Measurements from ENCODE around the gene STAT5B. TPM values are rescaled to one million over a fixed set of nuclear protein-coding genes. Genes with fewer than 3 reads are reported as not detected.
A peak's percentile ranks its signal among the peaks of the same experiment; 100 is the strongest.

STAT5B gene
- total RNA-seq, 1 experiment from 2014 or later, result 42.9 TPM

DNA sequence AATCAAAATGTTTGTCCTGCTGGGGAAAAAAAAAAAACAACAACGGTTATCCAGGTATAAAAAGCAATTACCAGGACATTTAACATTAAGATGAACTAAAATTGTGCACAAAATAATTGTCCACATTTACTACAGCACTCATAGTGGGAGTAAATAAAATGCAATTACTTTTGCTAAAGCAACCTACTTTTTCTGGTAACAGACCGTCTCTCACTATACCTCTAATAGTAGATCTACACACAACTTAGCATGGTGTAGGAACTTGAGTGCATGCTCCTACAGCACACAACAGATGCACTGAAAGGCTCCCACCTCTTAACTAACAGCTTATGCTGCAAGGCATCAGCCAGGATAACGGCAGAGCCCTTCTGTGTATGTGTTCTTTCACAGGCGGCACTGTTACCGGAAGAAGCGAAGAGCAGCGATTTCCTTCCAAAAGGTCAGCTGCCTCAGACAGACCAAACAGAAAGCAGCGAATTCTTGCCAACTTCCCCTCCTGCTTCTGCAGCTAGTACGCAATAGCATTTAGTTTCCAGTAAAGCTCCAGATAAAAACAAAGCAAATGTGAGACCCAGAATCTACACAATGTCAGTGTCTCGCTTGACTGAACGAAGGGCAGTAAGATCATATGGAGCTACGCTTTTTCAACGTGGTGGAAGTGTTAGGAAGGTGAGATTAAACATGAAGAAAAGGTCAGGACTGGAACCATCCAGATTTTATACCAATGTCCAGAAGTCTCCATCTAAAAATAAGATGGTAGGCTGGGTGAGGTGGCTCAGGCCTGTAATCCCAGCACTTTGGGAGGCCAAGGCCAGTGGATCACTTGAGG is 27.6 kb downstream of the STAT5B start:
- Histone ChIP-seq H3T11ph (ENCODE audit: low read length) (no peak overlapping the region), H4K91ac (ENCODE audit: insufficient read length, low read depth, low read length) (no peak overlapping the region), H3K27ac (ENCODE audit: insufficient read length, low read depth, low read length) (no peak overlapping the region), H3K79me2 (ENCODE audit: insufficient read depth, low read length) (peaks cover 2% of the 10 kb centered on the region; the same call in 1 of the 2 replicates), H3K9ac (ENCODE audit: extremely low read depth, insufficient read length, low read length) (no peak overlapping the region), H4K8ac (replicated peaks; ENCODE audit: insufficient read length, low read depth, low read length) (no peak overlapping the region), H2AK5ac (ENCODE audit: insufficient read length, low read length) (no peak overlapping the region), H3K79me1 (ENCODE audit: insufficient read depth, low read depth, low read length, poor library complexity, severe bottlenecking) (no peaks in the 10 kb centered on the region), H3K4me1 (ENCODE audit: insufficient read depth, low read length) (no peaks in the 10 kb centered on the region), H2BK12ac (ENCODE audit: insufficient read length, low read depth, low read length) (no peak overlapping the region), H2AFZ (ENCODE audit: low read length) (no peak overlapping the region), H3K18ac (ENCODE audit: insufficient read length, low read depth, low read length) (no peak overlapping the region), H2BK120ac (ENCODE audit: low read depth, low read length, poor library complexity, severe bottlenecking) (no peak overlapping the region), H3K9me3 (ENCODE audit: control insufficient read depth, low read depth, low read length) (no peaks in the 10 kb centered on the region), H2BK5ac (ENCODE audit: insufficient read length, low read length) (no peak overlapping the region), H3K14ac (ENCODE audit: insufficient read depth, low read length) (no peak overlapping the region), H2BK20ac (ENCODE audit: low read depth, low read length, poor library complexity, severe bottlenecking) (no peak overlapping the region), H4K5ac (ENCODE audit: insufficient read length, low read depth, low read length) (no peak overlapping the region), H3K4me2 (ENCODE audit: insufficient read depth, insufficient read length, low read length) (no peak overlapping the region), H4K20me1 (ENCODE audit: control insufficient read depth, insufficient read depth, insufficient read length) (no peaks in the 10 kb centered on the region), H3K4ac (ENCODE audit: low read depth, low read length) (no peak overlapping the region), H3K27me3 (ENCODE audit: insufficient read depth, low read length) (no peaks in the 10 kb centered on the region), H3K23ac (ENCODE audit: insufficient read length, low read depth, low read length) (no peak overlapping the region), H3K56ac (ENCODE audit: insufficient read length, low read depth, low read length) (no peak overlapping the region), H3K23me2 (ENCODE audit: insufficient read length, low read depth, low read length, poor library complexity, severe bottlenecking) (no peaks in the 10 kb centered on the region), H2BK15ac (ENCODE audit: low read depth, low read length) (no peak overlapping the region)
- H3K36me3 Mint-ChIP-seq (ENCODE audit: insufficient read depth in 1 of 3, low read depth in 3 of 3), result peaks cover 0 to 3% (median 0%) of the 10 kb centered on the region in 3 experiments; a peak in 1 of 7 replicates
- DNase-seq, result no peak
- TF ChIP-seq, protein P1, sequence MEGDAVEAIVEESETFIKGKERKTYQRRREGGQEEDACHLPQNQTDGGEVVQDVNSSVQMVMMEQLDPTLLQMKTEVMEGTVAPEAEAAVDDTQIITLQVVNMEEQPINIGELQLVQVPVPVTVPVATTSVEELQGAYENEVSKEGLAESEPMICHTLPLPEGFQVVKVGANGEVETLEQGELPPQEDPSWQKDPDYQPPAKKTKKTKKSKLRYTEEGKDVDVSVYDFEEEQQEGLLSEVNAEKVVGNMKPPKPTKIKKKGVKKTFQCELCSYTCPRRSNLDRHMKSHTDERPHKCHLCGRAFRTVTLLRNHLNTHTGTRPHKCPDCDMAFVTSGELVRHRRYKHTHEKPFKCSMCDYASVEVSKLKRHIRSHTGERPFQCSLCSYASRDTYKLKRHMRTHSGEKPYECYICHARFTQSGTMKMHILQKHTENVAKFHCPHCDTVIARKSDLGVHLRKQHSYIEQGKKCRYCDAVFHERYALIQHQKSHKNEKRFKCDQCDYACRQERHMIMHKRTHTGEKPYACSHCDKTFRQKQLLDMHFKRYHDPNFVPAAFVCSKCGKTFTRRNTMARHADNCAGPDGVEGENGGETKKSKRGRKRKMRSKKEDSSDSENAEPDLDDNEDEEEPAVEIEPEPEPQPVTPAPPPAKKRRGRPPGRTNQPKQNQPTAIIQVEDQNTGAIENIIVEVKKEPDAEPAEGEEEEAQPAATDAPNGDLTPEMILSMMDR (conservative IDR thresholded peaks at IDR 0.05), result no peak
- peak overlapping the region in 2 of 3 experiments; percentile 4 to 37; a peak in 2 of 7 replicates for H3K27ac Mint-ChIP-seq
- no peaks in the 10 kb centered on the region for H3K9me3 Mint-ChIP-seq
- peaks cover 16 to 27% of the 10 kb centered on the region in 2 experiments for H3K4me1 Mint-ChIP-seq
- no peaks in the 10 kb centered on the region for H3K27me3 Mint-ChIP-seq (ENCODE audit: low read depth)
- no peak overlapping the region for H3K4me3 Mint-ChIP-seq
- WGBS (ENCODE audit: extremely low coverage, insufficient read length, low lambda C conversion rate), result no CpG with 5 or more reads among the region's 13 CpGs

Data from H9 (cell line).